ENCODE measurements around the gene RABGGTA. TPM values are rescaled to one million over a fixed set of nuclear protein-coding genes. Genes with fewer than 3 reads are reported as not detected.

Gene RABGGTA
- total and polyA plus RNA-seq, 9 of the 15 experiments (the other 6 are each of a cell fraction or from before 2014, with no cell fraction given), result 4.5 to 24.2 (median 15.5) TPM

- TF ChIP-seq, protein P1, sequence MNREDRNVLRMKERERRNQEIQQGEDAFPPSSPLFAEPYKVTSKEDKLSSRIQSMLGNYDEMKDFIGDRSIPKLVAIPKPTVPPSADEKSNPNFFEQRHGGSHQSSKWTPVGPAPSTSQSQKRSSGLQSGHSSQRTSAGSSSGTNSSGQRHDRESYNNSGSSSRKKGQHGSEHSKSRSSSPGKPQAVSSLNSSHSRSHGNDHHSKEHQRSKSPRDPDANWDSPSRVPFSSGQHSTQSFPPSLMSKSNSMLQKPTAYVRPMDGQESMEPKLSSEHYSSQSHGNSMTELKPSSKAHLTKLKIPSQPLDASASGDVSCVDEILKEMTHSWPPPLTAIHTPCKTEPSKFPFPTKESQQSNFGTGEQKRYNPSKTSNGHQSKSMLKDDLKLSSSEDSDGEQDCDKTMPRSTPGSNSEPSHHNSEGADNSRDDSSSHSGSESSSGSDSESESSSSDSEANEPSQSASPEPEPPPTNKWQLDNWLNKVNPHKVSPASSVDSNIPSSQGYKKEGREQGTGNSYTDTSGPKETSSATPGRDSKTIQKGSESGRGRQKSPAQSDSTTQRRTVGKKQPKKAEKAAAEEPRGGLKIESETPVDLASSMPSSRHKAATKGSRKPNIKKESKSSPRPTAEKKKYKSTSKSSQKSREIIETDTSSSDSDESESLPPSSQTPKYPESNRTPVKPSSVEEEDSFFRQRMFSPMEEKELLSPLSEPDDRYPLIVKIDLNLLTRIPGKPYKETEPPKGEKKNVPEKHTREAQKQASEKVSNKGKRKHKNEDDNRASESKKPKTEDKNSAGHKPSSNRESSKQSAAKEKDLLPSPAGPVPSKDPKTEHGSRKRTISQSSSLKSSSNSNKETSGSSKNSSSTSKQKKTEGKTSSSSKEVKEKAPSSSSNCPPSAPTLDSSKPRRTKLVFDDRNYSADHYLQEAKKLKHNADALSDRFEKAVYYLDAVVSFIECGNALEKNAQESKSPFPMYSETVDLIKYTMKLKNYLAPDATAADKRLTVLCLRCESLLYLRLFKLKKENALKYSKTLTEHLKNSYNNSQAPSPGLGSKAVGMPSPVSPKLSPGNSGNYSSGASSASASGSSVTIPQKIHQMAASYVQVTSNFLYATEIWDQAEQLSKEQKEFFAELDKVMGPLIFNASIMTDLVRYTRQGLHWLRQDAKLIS (CRISPR knock-in tag; IDR thresholded peaks at IDR 0.05), result no peak
- peak; percentile 49; the same call in 1 of the 2 replicates for TF ChIP-seq ATF3 (IDR thresholded peaks at IDR 0.05)
- TF ChIP-seq ATF3 (CRISPR knock-in tag; conservative IDR thresholded peaks at IDR 0.05), result no peak
- TF ChIP-seq RBM14 (IDR thresholded peaks at IDR 0.05; ENCODE audit: borderline replicate concordance, insufficient read depth, low read depth, low read length), result no peak
- no peak for TF ChIP-seq ZNF764 (CRISPR knock-in tag; IDR thresholded peaks at IDR 0.05; ENCODE audit: low read depth)
- TF ChIP-seq, protein P2, sequence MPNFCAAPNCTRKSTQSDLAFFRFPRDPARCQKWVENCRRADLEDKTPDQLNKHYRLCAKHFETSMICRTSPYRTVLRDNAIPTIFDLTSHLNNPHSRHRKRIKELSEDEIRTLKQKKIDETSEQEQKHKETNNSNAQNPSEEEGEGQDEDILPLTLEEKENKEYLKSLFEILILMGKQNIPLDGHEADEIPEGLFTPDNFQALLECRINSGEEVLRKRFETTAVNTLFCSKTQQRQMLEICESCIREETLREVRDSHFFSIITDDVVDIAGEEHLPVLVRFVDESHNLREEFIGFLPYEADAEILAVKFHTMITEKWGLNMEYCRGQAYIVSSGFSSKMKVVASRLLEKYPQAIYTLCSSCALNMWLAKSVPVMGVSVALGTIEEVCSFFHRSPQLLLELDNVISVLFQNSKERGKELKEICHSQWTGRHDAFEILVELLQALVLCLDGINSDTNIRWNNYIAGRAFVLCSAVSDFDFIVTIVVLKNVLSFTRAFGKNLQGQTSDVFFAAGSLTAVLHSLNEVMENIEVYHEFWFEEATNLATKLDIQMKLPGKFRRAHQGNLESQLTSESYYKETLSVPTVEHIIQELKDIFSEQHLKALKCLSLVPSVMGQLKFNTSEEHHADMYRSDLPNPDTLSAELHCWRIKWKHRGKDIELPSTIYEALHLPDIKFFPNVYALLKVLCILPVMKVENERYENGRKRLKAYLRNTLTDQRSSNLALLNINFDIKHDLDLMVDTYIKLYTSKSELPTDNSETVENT (CRISPR knock-in tag; IDR thresholded peaks at IDR 0.05), result no peak
Observed at GRCh38 chr14:24274101-24274543, 2.7 kb upstream of the RABGGTA start (continued).

Measured in K562 (cell line).